Measurements from ENCODE around the gene PIK3CB. TPM values are rescaled to one million over a fixed set of nuclear protein-coding genes. Genes with fewer than 3 reads are reported as not detected.

The PIK3CB gene
- total RNA-seq, 4 donors from 2014 or later: 20.3 to 46.4 (median 37.3) TPM

- Histone ChIP-seq H3K4me1 (peaks cover 0 to 7% (median 0%) of the 10 kb centered on the region in 3 donors), H3K36me3 (no peaks in the 10 kb centered on the region), H3K27me3 (no peaks in the 10 kb centered on the region), H3K4me3 (no peak overlapping the region), H3K27ac (no peak overlapping the region), H3K9me3 (no peaks in the 10 kb centered on the region)
- ATAC-seq: no peak
- TF ChIP-seq CTCF (IDR thresholded peaks at IDR 0.05): no peak
- no peak for TF ChIP-seq POLR2A (IDR thresholded peaks at IDR 0.05)
- TF ChIP-seq POLR2AphosphoS5 (IDR thresholded peaks at IDR 0.05): no peak
- TF ChIP-seq EP300 (IDR thresholded peaks at IDR 0.05): no peak
- WGBS, 2 donors (ENCODE audit: low coverage in 1 of 2): 90% methylated on average over 1 of the region's 1 CpG; no CpG with 5 or more reads in 1 of the 2 donors
Observed at GRCh38 chr3:138818185-138818860, 16.4 kb downstream of the PIK3CB start.

DNA sequence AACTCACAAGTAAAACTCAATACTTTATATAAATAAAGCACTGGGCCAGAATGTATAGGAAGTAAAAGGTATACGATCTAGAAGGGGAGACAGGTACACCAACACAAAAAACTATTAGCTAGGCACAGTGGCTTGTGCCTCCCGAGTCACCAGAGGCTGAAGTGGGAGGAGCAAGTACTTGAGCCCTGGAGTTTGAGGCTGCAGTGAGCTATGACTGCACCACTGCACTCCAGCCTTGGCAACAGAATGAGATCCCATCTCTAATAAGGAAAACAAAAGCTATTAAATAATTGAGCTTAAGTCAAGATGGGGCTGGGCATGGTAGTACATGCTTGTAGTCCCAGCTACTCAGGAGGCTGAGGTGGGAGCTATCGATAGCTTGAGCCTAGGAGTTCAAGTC, 17.0 kb downstream of the PIK3CB start:
- WGBS, 2 donors (ENCODE audit: low coverage in 1 of 2): 74 to 93% methylated on average over 3 of the region's 3 CpGs
- no peak for ATAC-seq

GRCh38 chr3:138812806-138813205, 21.9 kb downstream of the PIK3CB start:
- H3K27me3 ChIP-seq: no peaks in the 10 kb centered on the region
- WGBS, 2 donors (ENCODE audit: low coverage in 1 of 2): 89 to 100% methylated on average over 2 of the region's 2 CpGs
- no peaks in the 10 kb centered on the region for H3K9me3 ChIP-seq
- peaks cover 0 to under 1% (median 0%) of the 10 kb centered on the region in 3 donors for H3K4me1 ChIP-seq
- H3K4me3 ChIP-seq: no peak overlapping the region
- no peak overlapping the region for H3K27ac ChIP-seq
- TF ChIP-seq POLR2A (IDR thresholded peaks at IDR 0.05): no peak
- TF ChIP-seq POLR2AphosphoS5 (IDR thresholded peaks at IDR 0.05): no peak
- no peak for TF ChIP-seq EP300 (IDR thresholded peaks at IDR 0.05)
- no peak for TF ChIP-seq CTCF (IDR thresholded peaks at IDR 0.05)
- H3K36me3 ChIP-seq: no peaks in the 10 kb centered on the region
- no peak for ATAC-seq

More for the DNA sequence above, 17.0 kb downstream of the PIK3CB start:
- Histone ChIP-seq H3K4me3 (no peak overlapping the region), H3K4me1 (peaks cover 0 to 7% (median 0%) of the 10 kb centered on the region in 3 donors), H3K27me3 (no peaks in the 10 kb centered on the region), H3K36me3 (no peaks in the 10 kb centered on the region), H3K9me3 (no peaks in the 10 kb centered on the region), H3K27ac (no peak overlapping the region)
- TF ChIP-seq POLR2AphosphoS5 (IDR thresholded peaks at IDR 0.05): no peak
- TF ChIP-seq CTCF (IDR thresholded peaks at IDR 0.05): no peak
- no peak for TF ChIP-seq POLR2A (IDR thresholded peaks at IDR 0.05)
- TF ChIP-seq EP300 (IDR thresholded peaks at IDR 0.05): no peak

- H3K4me3 ChIP-seq: no peak overlapping the region
- no peaks in the 10 kb centered on the region for H3K27me3 ChIP-seq
- WGBS, 2 donors (ENCODE audit: low coverage in 1 of 2): 73% methylated on average over 3 to 4 of the region's 6 CpGs
- no peaks in the 10 kb centered on the region for H3K4me1 ChIP-seq
- no peak for ATAC-seq
- H3K36me3 ChIP-seq: no peaks in the 10 kb centered on the region
- no peak for TF ChIP-seq EP300 (IDR thresholded peaks at IDR 0.05)
- TF ChIP-seq POLR2A (IDR thresholded peaks at IDR 0.05): no peak
- TF ChIP-seq CTCF (IDR thresholded peaks at IDR 0.05): no peak
- TF ChIP-seq POLR2AphosphoS5 (IDR thresholded peaks at IDR 0.05): no peak
- H3K27ac ChIP-seq: no peak overlapping the region
- no peaks in the 10 kb centered on the region for H3K9me3 ChIP-seq
Observed at GRCh38 chr3:138809500-138810256, 25.1 kb downstream of the PIK3CB start.
